DND-41 (cell line): ENCODE data around the gene RETN.

ENCODE experiments used
- ATAC-seq: fragments of 200-7000 bp; cut with Tn5 transposase; 3 replicates; pipeline ENCODE4 v1.9.1; 2021; ENCODE audit warnings: low read depth; ENCODE audit not compliant: insufficient read depth
- DNase-seq: peaks from one replicate; pipeline ENCODE4 v3.0.0-alpha.2; 2020
- H2AFZ ChIP-seq: 2 replicates; pipeline ENCODE4 v1.6.0; 2012; ENCODE audit warnings: low read depth, low read length
- H3K27ac ChIP-seq: 2 replicates; pipeline ENCODE4 v1.5.1; 2012; ENCODE audit warnings: low read length, inconsistent platforms
- H3K27me3 ChIP-seq: fragments of 200-600 bp; sonication (generic); 2 replicates; pipeline ENCODE4 v1.6.0; 2012; ENCODE audit warnings: low read length, mild to moderate bottlenecking, inconsistent platforms; ENCODE audit not compliant: insufficient read depth, poor library complexity
- H3K36me3 ChIP-seq: 2 replicates; pipeline ENCODE4 v1.5.1; 2012; ENCODE audit warnings: low read length, inconsistent platforms; ENCODE audit not compliant: insufficient read depth
- H3K4me1 ChIP-seq: 2 replicates; pipeline ENCODE4 v1.5.1; 2012; ENCODE audit warnings: mild to moderate bottlenecking, low read length; ENCODE audit not compliant: insufficient read depth
- H3K4me2 ChIP-seq: 2 replicates; pipeline ENCODE4 v1.6.0; 2012; ENCODE audit warnings: mild to moderate bottlenecking, moderate library complexity, low read length, inconsistent platforms; ENCODE audit not compliant: insufficient read depth
- H3K4me3 ChIP-seq, 2 experiments: fragments of 200-600 bp in 1 of 2; shearing (Covaris generic) in 1 of 2; 2 replicates each; pipeline ENCODE4 v1.5.1; 2012 to 2016; ENCODE audit warnings: inconsistent platforms in 2 of 2, low read length in 2 of 2, mild to moderate bottlenecking in 2 of 2, low read depth in 1 of 2, moderate library complexity in 1 of 2
- H3K79me2 ChIP-seq: 2 replicates; pipeline ENCODE4 v1.6.0; 2012; ENCODE audit warnings: low read length, inconsistent platforms; ENCODE audit not compliant: insufficient read depth
- H3K9ac ChIP-seq: 2 replicates; pipeline ENCODE4 v1.6.0; 2012; ENCODE audit warnings: low read depth, mild to moderate bottlenecking, inconsistent platforms, low read length, moderate library complexity
- H3K9me3 ChIP-seq: 2 replicates; pipeline ENCODE4 v1.5.1; 2012; ENCODE audit warnings: low read length, moderate library complexity, mild to moderate bottlenecking, inconsistent platforms; ENCODE audit not compliant: insufficient read depth, severe bottlenecking
- H4K20me1 ChIP-seq: 2 replicates; pipeline ENCODE4 v1.6.0; 2012; ENCODE audit warnings: low read length; ENCODE audit not compliant: insufficient read depth
- EZH2 ChIP-seq: IDR thresholded peaks from 3 replicates; pipeline ENCODE4 v1.6.1; 2012; ENCODE audit warnings: borderline replicate concordance, low read depth, mild to moderate bottlenecking, moderate library complexity, low read length, inconsistent platforms; ENCODE audit not compliant: severe bottlenecking
- TF ChIP-seq, protein P1 (sequence below): IDR thresholded peaks from 2 replicates; pipeline ENCODE4 v1.5.1; 2012; ENCODE audit warnings: borderline replicate concordance, low read length, moderate library complexity, mild to moderate bottlenecking; ENCODE audit not compliant: poor library complexity, severe bottlenecking; ENCODE audit errors: extremely low read depth

The RETN gene

DNA sequence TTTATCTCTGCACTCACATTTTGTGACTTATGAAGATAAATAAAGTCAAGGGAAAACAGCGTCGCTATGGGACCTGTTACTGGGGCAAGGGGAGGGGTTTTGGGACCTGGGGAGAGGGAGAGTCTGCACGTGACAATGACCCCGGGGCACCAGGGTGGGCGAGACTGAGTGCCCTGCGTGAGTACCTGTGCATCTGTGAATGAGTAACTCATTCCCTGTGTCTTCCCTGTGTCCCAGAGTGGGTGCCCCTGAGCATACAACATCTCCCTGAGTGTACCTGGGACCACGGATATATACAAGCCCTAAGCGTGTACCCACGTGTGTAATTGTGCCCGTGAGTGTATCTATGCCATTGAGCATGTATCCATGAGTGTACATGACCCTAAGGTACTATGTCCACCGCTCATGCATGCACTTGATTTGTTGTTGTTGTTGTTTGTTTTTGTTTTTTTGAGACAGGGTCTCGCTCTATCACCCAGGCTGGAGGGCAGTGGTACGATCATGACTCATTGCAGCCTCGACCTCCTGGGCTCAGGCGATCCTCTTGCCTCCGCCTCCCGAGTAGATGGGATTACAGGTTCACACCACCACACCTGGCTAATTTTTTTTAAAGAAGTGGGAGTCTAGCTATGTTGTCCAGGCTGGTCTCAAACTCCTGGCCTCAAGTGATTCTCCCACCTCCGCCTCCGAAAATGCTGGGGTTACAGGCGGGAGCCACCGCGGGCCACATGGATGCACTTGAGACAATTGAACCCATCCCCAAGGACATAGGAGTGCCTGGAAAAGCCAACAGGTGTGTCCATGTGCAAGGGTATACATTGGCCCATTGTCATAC lies 11.1 kb downstream of the RETN start:
- H3K36me3 ChIP-seq, result peaks cover 22% of the 10 kb centered on the region
- no peak for ATAC-seq
- peak overlapping the region; percentile 49 for H3K27ac ChIP-seq
- H2AFZ ChIP-seq, result peak overlapping the region; percentile 74
- H3K9me3 ChIP-seq, result no peaks in the 10 kb centered on the region
- peaks cover 26% of the 10 kb centered on the region for H3K79me2 ChIP-seq
- H3K9ac ChIP-seq, result peak overlapping the region; percentile 94
- no peak for DNase-seq
- peak overlapping the region; percentile 58 for H3K4me2 ChIP-seq
- H3K4me1 ChIP-seq, result peaks cover 42% of the 10 kb centered on the region
- H3K4me3 ChIP-seq, result peak overlapping the region in 1 of 2 experiments; percentile 90; a peak in 2 of 4 replicates
- no peaks in the 10 kb centered on the region for H3K27me3 ChIP-seq
- TF ChIP-seq, protein P1, sequence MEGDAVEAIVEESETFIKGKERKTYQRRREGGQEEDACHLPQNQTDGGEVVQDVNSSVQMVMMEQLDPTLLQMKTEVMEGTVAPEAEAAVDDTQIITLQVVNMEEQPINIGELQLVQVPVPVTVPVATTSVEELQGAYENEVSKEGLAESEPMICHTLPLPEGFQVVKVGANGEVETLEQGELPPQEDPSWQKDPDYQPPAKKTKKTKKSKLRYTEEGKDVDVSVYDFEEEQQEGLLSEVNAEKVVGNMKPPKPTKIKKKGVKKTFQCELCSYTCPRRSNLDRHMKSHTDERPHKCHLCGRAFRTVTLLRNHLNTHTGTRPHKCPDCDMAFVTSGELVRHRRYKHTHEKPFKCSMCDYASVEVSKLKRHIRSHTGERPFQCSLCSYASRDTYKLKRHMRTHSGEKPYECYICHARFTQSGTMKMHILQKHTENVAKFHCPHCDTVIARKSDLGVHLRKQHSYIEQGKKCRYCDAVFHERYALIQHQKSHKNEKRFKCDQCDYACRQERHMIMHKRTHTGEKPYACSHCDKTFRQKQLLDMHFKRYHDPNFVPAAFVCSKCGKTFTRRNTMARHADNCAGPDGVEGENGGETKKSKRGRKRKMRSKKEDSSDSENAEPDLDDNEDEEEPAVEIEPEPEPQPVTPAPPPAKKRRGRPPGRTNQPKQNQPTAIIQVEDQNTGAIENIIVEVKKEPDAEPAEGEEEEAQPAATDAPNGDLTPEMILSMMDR, result no peak
- TF ChIP-seq EZH2, result no peak
- peaks cover 14% of the 10 kb centered on the region for H4K20me1 ChIP-seq

DNA sequence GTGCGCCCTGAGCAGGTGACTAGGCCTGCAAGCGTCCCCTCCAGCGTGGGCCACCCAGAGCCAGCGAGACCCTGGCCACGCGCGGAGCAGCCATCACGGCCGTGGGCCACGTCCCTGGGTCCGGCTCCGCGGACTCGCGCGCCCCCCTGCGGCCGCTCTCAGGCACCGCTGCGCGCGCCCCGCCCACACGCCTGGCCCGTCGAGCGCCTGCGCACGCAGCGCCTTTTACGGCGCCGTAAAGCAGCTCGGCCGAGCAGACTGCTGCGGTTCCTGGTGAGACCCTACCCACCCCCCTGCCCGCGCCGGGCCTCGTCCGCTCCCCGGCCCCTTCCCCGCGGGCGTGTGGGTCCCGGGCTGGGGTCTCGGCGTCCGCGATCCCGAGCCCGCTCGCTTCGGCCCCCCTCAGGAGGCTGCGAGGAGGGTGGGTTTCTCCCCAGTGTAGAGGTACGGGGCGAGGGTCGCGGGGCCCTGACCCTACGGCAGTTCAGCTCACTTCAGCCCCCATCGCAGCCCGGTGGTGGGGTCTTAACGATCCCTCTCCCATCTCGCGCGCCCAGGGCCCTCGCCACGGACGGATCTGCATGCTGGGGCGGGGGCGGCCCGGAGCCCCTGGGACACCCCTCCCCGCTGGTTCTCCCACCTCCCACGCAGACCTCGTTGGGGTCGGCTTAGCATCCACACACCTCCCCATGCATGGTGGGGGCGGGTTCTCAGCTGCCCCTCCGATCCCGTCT lies 11.9 kb downstream of the RETN start, which contains the start of gene TRAPPC5:
TSS of gene TRAPPC5 (plus strand) at position 228 of the 734 bp plus-strand sequence. CDS start 1,421 bp downstream, outside the sequence.
- Histone ChIP-seq H3K4me2 (peak within 1 kb of the TSS; percentile 58), H3K27me3 (no peaks in the 10 kb centered on the region), H3K36me3 (peaks cover 22% of the 10 kb centered on the region), H3K27ac (peak within 1 kb of the TSS; percentile 82), H4K20me1 (peaks cover 18% of the 10 kb centered on the region), H3K79me2 (peaks cover 26% of the 10 kb centered on the region), H3K4me1 (peaks cover 42% of the 10 kb centered on the region), H3K9me3 (no peaks in the 10 kb centered on the region), H3K4me3 (peak within 1 kb of the TSS; percentile 88 to 90), H2AFZ (peak within 1 kb of the TSS; percentile 88), H3K9ac (peak within 1 kb of the TSS; percentile 94)
- peak; percentile 89 for DNase-seq
- no peak for TF ChIP-seq EZH2
- TF ChIP-seq, protein P1, result peak; percentile 97
- ATAC-seq, result peak; percentile 65

DNA sequence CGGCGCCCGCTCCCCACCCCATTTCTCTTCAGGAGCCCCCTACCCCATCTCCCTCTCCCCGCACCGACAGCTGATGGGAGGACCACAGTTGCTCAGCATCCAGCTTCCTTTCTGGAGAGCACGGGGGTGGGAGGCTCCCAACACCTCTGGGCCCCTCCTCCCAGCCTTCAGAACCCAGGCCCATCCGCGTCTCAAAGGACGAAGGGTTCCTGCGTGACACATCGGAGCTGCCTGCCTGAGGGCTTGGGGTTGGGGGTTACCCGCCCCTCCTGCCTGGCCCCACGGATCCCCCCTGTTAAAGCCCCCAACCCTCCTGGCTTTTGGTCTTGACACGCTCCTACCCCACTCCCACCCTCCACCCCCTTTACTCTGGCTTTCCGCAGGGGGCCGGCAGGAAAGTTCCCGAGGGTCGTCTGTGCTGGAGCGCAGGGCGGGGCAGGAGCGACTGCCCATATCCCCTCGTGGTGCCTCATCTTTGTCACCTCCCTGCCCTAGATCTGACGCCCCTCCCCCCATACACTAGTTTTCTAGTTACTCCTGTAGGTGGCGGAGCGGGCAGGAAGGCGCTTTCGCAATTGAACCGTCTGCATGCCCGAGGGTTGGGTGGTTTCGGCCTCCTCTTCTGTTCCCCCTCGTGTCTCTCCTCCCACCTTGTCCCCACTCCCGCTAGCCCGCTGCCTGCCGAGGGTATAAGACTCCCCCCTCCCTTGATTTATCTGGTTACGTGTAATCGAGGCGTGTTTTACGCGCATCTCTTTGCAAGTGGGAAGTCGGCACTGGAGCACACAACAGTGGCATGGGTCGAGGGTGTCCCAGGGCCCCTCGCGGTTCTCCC lies 12.7 kb downstream of the RETN start:
- DNase-seq, result peak; percentile 83
- H2AFZ ChIP-seq, result peak overlapping the region; percentile 88

More for the DNA sequence above, 12.7 kb downstream of the RETN start:
- Histone ChIP-seq H3K4me1 (peaks cover 42% of the 10 kb centered on the region), H3K79me2 (peaks cover 26% of the 10 kb centered on the region), H3K27me3 (no peaks in the 10 kb centered on the region), H3K9ac (peak overlapping the region; percentile 94), H3K27ac (peak overlapping the region; percentile 82), H3K4me2 (peak overlapping the region; percentile 58), H3K36me3 (peaks cover 22% of the 10 kb centered on the region), H3K4me3 (peak overlapping the region; percentile 88 to 90), H3K9me3 (no peaks in the 10 kb centered on the region), H4K20me1 (peaks cover 22% of the 10 kb centered on the region)
- no peak for TF ChIP-seq EZH2
- TF ChIP-seq, protein P1, result peak; percentile 65
- ATAC-seq, result peak; percentile 54
